VCaP (cell line): ENCODE measurements around the gene CPLANE2.
A peak's percentile ranks its signal among the peaks of the same experiment; 100 is the strongest.
"Not testable (repeated sequence)": the region's sequence is repeated elsewhere in the genome, so short reads cannot be mapped to it uniquely, and the experiment has no call there.

Experiments used
- H3K27ac ChIP-seq: fragments of 450-650 bp; 2 replicates; pipeline ENCODE4 v1.5.1; 2017
- CTCF ChIP-seq: fragments of 450-650 bp; conservative IDR thresholded peaks from 2 replicates; pipeline ENCODE4 v1.5.1; 2017; ENCODE audit warnings: mild to moderate bottlenecking, moderate library complexity

CPLANE2 gene

GRCh38 chr1:16196874-16197273 is 40.1 kb downstream of the CPLANE2 start:
- H3K27ac ChIP-seq = no peak overlapping the region
- TF ChIP-seq CTCF = no peak

- H3K27ac ChIP-seq = not testable (repeated sequence)
Measured at GRCh38 chr1:16196139-16196538, 40.8 kb downstream of the CPLANE2 start.

- TF ChIP-seq CTCF = no peak
- H3K27ac ChIP-seq = no peak overlapping the region
Measured at GRCh38 chr1:16195518-16195905, 41.5 kb downstream of the CPLANE2 start.

- no peak overlapping the region for H3K27ac ChIP-seq
- no peak for TF ChIP-seq CTCF
Measured at GRCh38 chr1:16191916-16192546, 45.0 kb downstream of the CPLANE2 start.

GRCh38 chr1:16191309-16191708 is 45.7 kb downstream of the CPLANE2 start:
- no peak overlapping the region for H3K27ac ChIP-seq
- no peak for TF ChIP-seq CTCF

GRCh38 chr1:16189921-16190621 is 46.9 kb downstream of the CPLANE2 start:
- TF ChIP-seq CTCF = no peak
- H3K27ac ChIP-seq = no peak overlapping the region

- no peak for TF ChIP-seq CTCF
- H3K27ac ChIP-seq = no peak overlapping the region
Measured at GRCh38 chr1:16189003-16189402, 48.0 kb downstream of the CPLANE2 start.

- TF ChIP-seq CTCF = peak; percentile 98
Measured at GRCh38 chr1:16187748-16188401, 49.1 kb downstream of the CPLANE2 start.

More at GRCh38 chr1:16187748-16188401, 49.1 kb downstream of the CPLANE2 start:
- H3K27ac ChIP-seq = no peak overlapping the region
